GM23338 (cell line): ENCODE results near the gene CHRM5. TPM values are rescaled to one million over a fixed set of nuclear protein-coding genes. Genes with fewer than 3 reads are reported as not detected.

Experiments
- ATAC-seq: fragments of 200-7000 bp; cut with Tn5 transposase; 3 replicates; pipeline ENCODE4 v1.9.1; 2020
- DNase-seq: peaks from one replicate; pipeline ENCODE4 v3.0.0-alpha.2; 2015; ENCODE audit warnings: low spot score
- H2AFZ ChIP-seq: fragments of 200-600 bp; sonication (generic); 2 replicates; pipeline ENCODE4 v1.8.0; 2016; ENCODE audit warnings: antibody characterized with exemption, mild to moderate bottlenecking, moderate library complexity
- H3F3A ChIP-seq: fragments of 200-600 bp; sonication (generic); replicated peaks from 2 replicates; pipeline ENCODE4 v1.8.0; 2017; ENCODE audit warnings: antibody characterized with exemption, mixed run types, low read depth
- H3K27ac ChIP-seq: fragments of 200-600 bp; sonication (generic); 2 replicates; pipeline ENCODE4 v1.6.1; 2016; ENCODE audit warnings: low read depth
- H3K27me3 ChIP-seq: fragments of 200-600 bp; sonication (generic); 2 replicates; pipeline ENCODE4 v1.8.0; 2016; ENCODE audit warnings: mild to moderate bottlenecking, mixed run types, moderate library complexity; ENCODE audit not compliant: insufficient read depth
- H3K36me3 ChIP-seq: fragments of 200-600 bp; sonication (generic); 2 replicates; pipeline ENCODE4 v1.8.0; 2016; ENCODE audit warnings: mild to moderate bottlenecking; ENCODE audit not compliant: insufficient read depth
- H3K4me1 ChIP-seq: fragments of 200-600 bp; sonication (generic); 2 replicates; pipeline ENCODE4 v1.8.0; 2016; ENCODE audit warnings: mild to moderate bottlenecking, moderate library complexity; ENCODE audit not compliant: insufficient read depth
- H3K4me2 ChIP-seq: fragments of 200-600 bp; sonication (generic); 2 replicates; pipeline ENCODE4 v1.7.1; 2017; ENCODE audit warnings: mixed run types
- H3K4me3 ChIP-seq: fragments of 200-600 bp; sonication (generic); 2 replicates; pipeline ENCODE4 v1.6.1; 2016; ENCODE audit warnings: mixed run types
- H3K79me2 ChIP-seq: fragments of 200-600 bp; sonication (generic); replicated peaks from 2 replicates; pipeline ENCODE4 v1.8.0; 2017; ENCODE audit warnings: mild to moderate bottlenecking; ENCODE audit not compliant: insufficient read depth
- H3K9me2 ChIP-seq: fragments of 200-600 bp; sonication (generic); 2 replicates; pipeline ENCODE4 v1.8.0; 2017; ENCODE audit not compliant: insufficient read depth
- H4K20me1 ChIP-seq: fragments of 200-600 bp; sonication (generic); replicated peaks from 2 replicates; pipeline ENCODE4 v1.8.0; 2017; ENCODE audit warnings: mild to moderate bottlenecking; ENCODE audit not compliant: insufficient read depth
- H3K27ac Mint-ChIP-seq: 2 replicates; pipeline ENCODE4 v1.8.0; 2020; ENCODE audit warnings: inconsistent platforms, mild to moderate bottlenecking, moderate library complexity, mixed read lengths
- H3K27me3 Mint-ChIP-seq: 3 replicates; pipeline ENCODE4 v1.8.0; 2022; ENCODE audit warnings: low read depth, mild to moderate bottlenecking, moderate library complexity, mixed read lengths, inconsistent platforms; ENCODE audit not compliant: insufficient read depth, poor library complexity
- H3K36me3 Mint-ChIP-seq: 3 replicates; pipeline ENCODE4 v1.8.0; 2021; ENCODE audit warnings: low read depth, mild to moderate bottlenecking, inconsistent platforms, moderate library complexity, mixed read lengths
- H3K4me1 Mint-ChIP-seq: 3 replicates; pipeline ENCODE4 v1.8.0; 2020; ENCODE audit warnings: mild to moderate bottlenecking, inconsistent platforms, mixed read lengths
- H3K4me3 Mint-ChIP-seq: 3 replicates; pipeline ENCODE4 v1.8.0; 2021; ENCODE audit warnings: moderate library complexity, mild to moderate bottlenecking, inconsistent platforms, mixed read lengths
- H3K9me3 Mint-ChIP-seq: 3 replicates; pipeline ENCODE4 v1.8.0; 2020; ENCODE audit warnings: moderate library complexity, mild to moderate bottlenecking, inconsistent platforms, mixed read lengths
- CREB1 ChIP-seq: fragments of 250-450 bp; sonication (Bioruptor Pico); IDR thresholded peaks from 2 replicates; pipeline ENCODE4 v1.5.0; 2020; ENCODE audit warnings: low read depth, mild to moderate bottlenecking, moderate library complexity
- CTCF ChIP-seq, 2 experiments: fragments of 200-600 bp in 1 of 2; sonication (generic) in 1 of 2; conservative IDR thresholded peaks; 2 replicates each; pipeline versions ENCODE4 v1.5.1 to v1.6.1; 2016 to 2017; ENCODE audit warnings: antibody characterized with exemption in 2 of 2, low read depth in 2 of 2, mild to moderate bottlenecking in 2 of 2, moderate library complexity in 1 of 2
- ETS1 ChIP-seq: IDR thresholded peaks from 2 replicates; pipeline ENCODE4 v1.6.1; 2016; ENCODE audit warnings: antibody characterized with exemption
- EZH2 ChIP-seq: fragments of 200-600 bp; sonication (generic); IDR thresholded peaks from one replicate; pipeline ENCODE4 v1.8.0; 2017; ENCODE audit warnings: antibody characterized with exemption, mild to moderate bottlenecking, low read depth; ENCODE audit not compliant: unreplicated experiment
- EZH2phosphoT487 ChIP-seq: fragments of 200-600 bp; sonication (generic); IDR thresholded peaks from one replicate; pipeline ENCODE4 v1.8.1; 2018; ENCODE audit warnings: antibody characterized with exemption; ENCODE audit not compliant: unreplicated experiment
- JUNB ChIP-seq: IDR thresholded peaks from one replicate; pipeline ENCODE4 v1.6.1; 2016; ENCODE audit warnings: antibody characterized with exemption; ENCODE audit not compliant: unreplicated experiment
- NANOG ChIP-seq: IDR thresholded peaks from 2 replicates; pipeline ENCODE4 v1.6.1; 2016; ENCODE audit warnings: antibody characterized with exemption, borderline replicate concordance
- POLR2AphosphoS5 ChIP-seq: IDR thresholded peaks from 2 replicates; pipeline ENCODE4 v1.6.1; 2016; ENCODE audit warnings: antibody characterized with exemption, low read depth
- REST ChIP-seq: IDR thresholded peaks from one replicate; pipeline ENCODE4 v1.6.1; 2018; ENCODE audit warnings: antibody characterized with exemption; ENCODE audit not compliant: unreplicated experiment
- STAT1 ChIP-seq: IDR thresholded peaks from one replicate; pipeline ENCODE4 v1.6.1; 2016; ENCODE audit warnings: antibody characterized with exemption; ENCODE audit not compliant: unreplicated experiment
- ZNF114 ChIP-seq: fragments of 250-450 bp; sonication (Bioruptor Pico); IDR thresholded peaks from 2 replicates; pipeline ENCODE4 v1.5.0; 2020; ENCODE audit warnings: mild to moderate bottlenecking, moderate library complexity
- ZNF331 ChIP-seq: fragments of 250-450 bp; sonication (Bioruptor Pico); IDR thresholded peaks from 2 replicates; pipeline ENCODE4 v1.5.0; 2020; ENCODE audit warnings: low read depth, mild to moderate bottlenecking, moderate library complexity
- polyA plus RNA-seq: library from polyadenylated mRNA; unstranded; fragments of >200 nt; fragmentation: Nextera tagmentation; extraction: Ambion mirVana; gene quantifications from 2 replicates; pipeline ENCODE4 v1.2.1, GENCODE V29; 2016
- total RNA-seq: library from RNA; depleted of rRNA; stranded (reverse); fragments of >200 nt; shearing (Covaris generic); gene quantifications from 2 replicates; pipeline ENCODE4 v1.2.3, GENCODE V29; 2014

Gene CHRM5
- total and polyA plus RNA-seq, 2 experiments from 2014 or later, result not detected

- TF ChIP-seq CTCF (conservative IDR thresholded peaks at IDR 0.05; ENCODE audit: low read depth in 2 of 2) (no peak), ETS1 (no peak), ZNF331 (no peak), NANOG (no peak), CREB1 (CRISPR knock-in tag) (no peak), POLR2AphosphoS5 (no peak)
Observed at GRCh38 chr15:34039790-34040113, 71.5 kb downstream of the CHRM5 start (continued).

GRCh38 chr15:34043391-34043790 is 75.1 kb downstream of the CHRM5 start:
- H3K4me3 Mint-ChIP-seq, result no peak overlapping the region
- Histone ChIP-seq H3K79me2 (no peaks in the 10 kb centered on the region), H3K9me2 (no peaks in the 10 kb centered on the region), H3F3A (no peaks in the 10 kb centered on the region), H3K4me3 (no peak overlapping the region), H3K36me3 (no peaks in the 10 kb centered on the region), H3K4me2 (no peak overlapping the region), H2AFZ (no peak overlapping the region), H3K27ac (no peak overlapping the region), H4K20me1 (0 out of 2 replicates have a peak, but pooled peaks cover 3% of the 10 kb centered on the region), H3K4me1 (peaks cover 9% of the 10 kb centered on the region), H3K27me3 (peaks cover 34% of the 10 kb centered on the region)
- no peak overlapping the region for H3K27ac Mint-ChIP-seq
- H3K36me3 Mint-ChIP-seq, result no peaks in the 10 kb centered on the region
- peaks cover 9% of the 10 kb centered on the region for H3K4me1 Mint-ChIP-seq
- peaks cover 26% of the 10 kb centered on the region for H3K27me3 Mint-ChIP-seq
- DNase-seq, result no peak
- no peak for ATAC-seq
- no peaks in the 10 kb centered on the region for H3K9me3 Mint-ChIP-seq
- no peak for TF ChIP-seq CTCF (conservative IDR thresholded peaks at IDR 0.05; ENCODE audit: low read depth in 2 of 2)
- TF ChIP-seq CREB1 (CRISPR knock-in tag), result no peak
- TF ChIP-seq NANOG, result no peak
- TF ChIP-seq EZH2phosphoT487, result no peak
- no peak for TF ChIP-seq POLR2AphosphoS5
- no peak for TF ChIP-seq STAT1
- no peak for TF ChIP-seq ZNF331
- no peak for TF ChIP-seq EZH2
- no peak for TF ChIP-seq REST
- TF ChIP-seq ZNF114, result no peak
- no peak for TF ChIP-seq ETS1
- TF ChIP-seq JUNB, result no peak
